Pancreas (tissue), 10 donors: ENCODE results near the gene F2RL2. TPM values are rescaled to one million over a fixed set of nuclear protein-coding genes. Genes with fewer than 3 reads are reported as not detected.

Experiments used
- ATAC-seq, 4 donors: fragments of 200-7000 bp; cut with Tn5 transposase; one replicate each; pipeline versions ENCODE4 v1.8.0 to v1.9.1; 2020; ENCODE audit warnings: mild to moderate bottlenecking in 4 of 4, moderate library complexity in 4 of 4
- DNase-seq, 6 donors: peaks; one replicate each; pipeline ENCODE4 v3.0.0-alpha.2; 2020
- FAIRE-seq: peaks from 2 replicates; lab custom pipeline; 2012; peaks lifted over from hg19 to GRCh38; lab: Jason Lieb, UNC
- H3K27ac ChIP-seq, 4 donors: fragments of 200-600 bp; sonication (generic); 1 replicate in 3 of 4; 2 replicates in 1 of 4; pipeline versions ENCODE4 v1.5.0 to v1.8.0; 2020
- H3K27me3 ChIP-seq, 4 donors: fragments of 200-600 bp; one replicate each; pipeline ENCODE4 v1.8.0; 2021
- H3K36me3 ChIP-seq, 3 donors: fragments of 200-600 bp; sonication (generic) in 1 of 3; one replicate each; pipeline versions ENCODE4 v1.5.0 to v1.8.0; 2020 to 2021
- H3K4me1 ChIP-seq, 3 donors: fragments of 200-600 bp; one replicate each; pipeline ENCODE4 v1.8.0; 2021
- H3K4me3 ChIP-seq, 4 donors: fragments of 200-600 bp; sonication (generic) in 2 of 4; one replicate each; pipeline versions ENCODE4 v1.5.0 to v1.8.0; 2020 to 2021
- H3K9me3 ChIP-seq, 4 donors: fragments of 200-600 bp; one replicate each; pipeline ENCODE4 v1.8.0; 2021
- CTCF ChIP-seq, 4 donors: fragments of 200-600 bp; sonication (generic) in 3 of 4; IDR thresholded peaks; one replicate each; pipeline versions ENCODE4 v1.5.0 to v1.8.0; 2021; ENCODE audit warnings: antibody characterized with exemption in 4 of 4
- WGBS, 2 donors: extraction: QIAGEN DNeasy Blood & Tissue Kit; methylation state at CpG; one replicate each; pipeline ENCODE4 v1.1.7; 2013; 5-methylcytosine and 5-hydroxymethylcytosine counted together
- intact Hi-C, 3 donors: fragments of 100-400 bp; cut with DNase I; formaldehyde crosslinking; loops; one replicate each; pipeline versions ENCODE4 v1.11.1 to v1.14.2; 2022
- polyA plus RNA-seq, 2 donors: library from polyadenylated mRNA; stranded (reverse); fragments of 200-250 nt; gene quantifications; one replicate each; pipeline ENCODE4 v1.2.3, GENCODE V29; 2013
- total RNA-seq, 6 donors: library from RNA; stranded (reverse); fragmentation: NEBNext Ultra II Directional in 4 of 6; extraction: Animal tissue kit (Norgen Biotek cat#: 25700) in 4 of 6; gene quantifications; one replicate each; pipeline versions ENCODE4 v1.2.1 to v1.2.4, GENCODE V29; 2021 to 2023
- donor health status: healthy with polysubstance abuse.
- donor health status: DM: no; HTN: no; CAD: no; lungs with moderate emphysema.
- donor health status: DM: no; HTN: no; CAD: no.
- donor health status: control.
- donor health status: control.
- donor health status: Bipolar disorder and iron deficiency.
- donor health status: DM: yes; HTN: yes; CAD: no.
- donor health status: DM: no; HTN: no; CAD: no.
- donor health status: DM: no; HTN: no; CAD: no.
- donor health status: DM: yes; HTN: yes; CAD: no.

Gene F2RL2
- total and polyA plus RNA-seq, 8 donors: 0.04 to 2.2 (median 0.22) TPM

DNA sequence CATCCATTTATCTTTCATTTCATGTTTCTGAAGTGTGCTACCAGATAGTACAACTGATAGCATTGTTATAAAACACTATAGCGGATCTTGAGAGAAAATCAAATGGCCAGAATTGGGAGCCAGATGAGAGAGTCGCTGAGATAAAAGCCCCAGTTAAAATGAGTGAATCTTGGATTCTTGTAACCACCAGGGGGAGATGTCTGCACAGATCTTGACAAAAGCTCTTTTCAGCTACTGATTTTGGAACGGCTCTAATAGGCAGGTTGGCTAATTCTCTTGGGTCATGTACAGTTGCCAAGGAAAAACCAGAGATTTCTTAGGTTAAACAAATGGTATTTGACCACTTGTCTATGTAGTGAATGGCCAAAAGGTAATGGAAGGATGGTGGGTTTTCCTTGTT, 21.7 kb downstream of the F2RL2 start:
- FAIRE-seq (no peak), DNase-seq (no peak)
- 29 to 31% methylated on average over 3 of the region's 3 CpGs for WGBS, 2 donors

DNA sequence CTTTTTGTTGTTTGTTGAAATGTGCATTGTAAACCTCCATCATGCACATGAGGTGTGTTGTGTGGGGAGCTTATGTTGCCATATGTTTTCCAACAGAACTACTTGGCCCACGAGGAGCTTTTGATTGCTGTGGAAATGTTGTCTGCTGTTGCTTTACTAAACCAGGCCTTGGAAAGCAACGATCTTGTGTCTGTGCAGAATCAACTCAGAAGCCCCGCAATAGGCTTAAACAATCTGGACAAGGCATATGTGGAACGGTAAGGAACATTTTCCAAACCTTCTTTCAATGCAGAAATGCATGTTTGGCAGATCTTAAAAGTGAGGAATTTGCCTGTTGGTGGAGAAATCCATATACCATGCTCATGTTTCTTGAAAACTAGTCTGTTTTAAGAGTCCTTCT, 22.5 kb downstream of the F2RL2 start:
- WGBS, 2 donors: 67 to 78% methylated on average over 4 of the region's 4 CpGs
- no peak for ATAC-seq
- TF ChIP-seq CTCF (IDR thresholded peaks at IDR 0.05): no peak
- Histone ChIP-seq H3K27ac (no peak overlapping the region), H3K4me1 (no peaks in the 10 kb centered on the region), H3K4me3 (no peak overlapping the region), H3K9me3 (no peaks in the 10 kb centered on the region), H3K27me3 (no peaks in the 10 kb centered on the region), H3K36me3 (peaks cover 0 to 3% (median 0%) of the 10 kb centered on the region in 3 donors)
- intact Hi-C loops: loop anchor here in 1 of 3 donors (10.0 kb wide), 1 partner anchor 174 kb away; no protein-coding TSS in a partner anchor
- no peak for DNase-seq
- FAIRE-seq: no peak

More for the DNA sequence above, 21.7 kb downstream of the F2RL2 start:
- H3K4me1 ChIP-seq: no peaks in the 10 kb centered on the region
- ATAC-seq: peak in 3 of 4 donors; percentile 82 to 87 (median 86)
- no peak overlapping the region for H3K4me3 ChIP-seq
- H3K27ac ChIP-seq: no peak overlapping the region
- intact Hi-C loops: loop anchor here in 1 of 3 donors (10.0 kb wide), 1 partner anchor 173 kb away; no protein-coding TSS in a partner anchor
- no peaks in the 10 kb centered on the region for H3K27me3 ChIP-seq
- TF ChIP-seq CTCF (IDR thresholded peaks at IDR 0.05): peak; percentile 41 to 67 (median 44)
- peaks cover 0 to 3% (median 0%) of the 10 kb centered on the region in 3 donors for H3K36me3 ChIP-seq
- H3K9me3 ChIP-seq: no peaks in the 10 kb centered on the region

DNA sequence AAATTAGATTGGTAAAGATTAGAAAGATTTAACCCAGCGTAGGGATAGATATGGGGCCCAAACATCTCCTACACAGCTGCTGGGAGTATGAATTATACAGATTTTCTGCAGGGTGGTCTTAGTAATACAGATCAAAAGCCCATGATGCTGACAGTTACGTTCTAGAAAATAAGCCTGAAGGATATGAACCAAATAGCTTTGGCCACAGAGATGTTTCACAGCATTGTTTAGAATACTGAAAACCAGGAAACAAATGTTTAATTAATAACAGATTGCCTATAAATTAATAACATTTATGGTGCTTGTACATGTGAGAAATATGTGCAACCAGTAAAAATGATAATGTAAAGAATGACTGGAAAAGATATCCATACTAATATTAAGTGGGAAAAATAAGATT, 24.7 kb downstream of the F2RL2 start:
- 83 to 87% methylated on average over 2 of the region's 2 CpGs for WGBS, 2 donors
- Histone ChIP-seq H3K36me3 (peaks cover 0 to 3% (median 1%) of the 10 kb centered on the region in 3 donors), H3K4me1 (no peaks in the 10 kb centered on the region), H3K27me3 (no peaks in the 10 kb centered on the region), H3K9me3 (no peaks in the 10 kb centered on the region), H3K27ac (no peak overlapping the region), H3K4me3 (no peak overlapping the region)
- FAIRE-seq (no peak), DNase-seq (no peak), ATAC-seq (no peak)
- intact Hi-C loops: no loop called here
- no peak for TF ChIP-seq CTCF (IDR thresholded peaks at IDR 0.05)

- H3K36me3 ChIP-seq: peaks cover 0 to 19% (median 0%) of the 10 kb centered on the region in 3 donors
- no peak overlapping the region for H3K27ac ChIP-seq
- WGBS, 2 donors: 82 to 84% methylated on average over 3 of the region's 3 CpGs
- no peaks in the 10 kb centered on the region for H3K9me3 ChIP-seq
- H3K27me3 ChIP-seq: no peaks in the 10 kb centered on the region
- DNase-seq (no peak), ATAC-seq (no peak), FAIRE-seq (no peak)
- no peak for TF ChIP-seq CTCF (IDR thresholded peaks at IDR 0.05)
- intact Hi-C loops: no loop called here
- no peak overlapping the region for H3K4me3 ChIP-seq
- H3K4me1 ChIP-seq: no peaks in the 10 kb centered on the region
Observed at GRCh38 chr5:76595755-76596481, 27.3 kb downstream of the F2RL2 start.

DNA sequence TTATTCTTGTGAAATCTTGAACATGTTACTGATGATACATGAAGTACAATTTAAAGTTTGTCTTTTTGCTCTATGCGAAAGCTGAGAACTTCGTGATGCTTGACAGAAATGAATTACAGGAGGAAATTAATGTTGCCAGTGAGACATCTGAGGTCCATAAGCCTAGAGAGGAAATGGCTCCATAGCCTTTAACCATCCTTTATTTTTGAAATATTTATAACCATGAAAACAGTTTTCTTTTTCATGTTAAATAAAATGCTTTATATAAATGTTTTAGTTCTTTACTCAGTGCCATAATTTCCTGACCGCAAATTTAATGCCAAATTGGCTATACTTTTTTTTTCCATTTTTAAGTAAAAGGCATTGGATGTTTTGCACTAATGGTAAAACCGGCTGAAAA, 29.1 kb downstream of the F2RL2 start:
- Histone ChIP-seq H3K36me3 (peaks cover 0 to 29% (median 0%) of the 10 kb centered on the region in 3 donors), H3K9me3 (no peaks in the 10 kb centered on the region), H3K27ac (no peak overlapping the region), H3K4me3 (no peak overlapping the region), H3K27me3 (no peaks in the 10 kb centered on the region), H3K4me1 (no peaks in the 10 kb centered on the region)
- intact Hi-C loops: no loop called here
- FAIRE-seq: no peak
- ATAC-seq: no peak
- no peak for DNase-seq
- 91 to 97% methylated on average over 4 of the region's 4 CpGs for WGBS, 2 donors
- TF ChIP-seq CTCF (IDR thresholded peaks at IDR 0.05): no peak
